B cell (primary cell): ENCODE results near the gene MOSPD3.

Source experiments
- EZH2 ChIP-seq: IDR thresholded peaks from 2 replicates; pipeline ENCODE4 v1.6.1; 2012; ENCODE audit warnings: borderline replicate concordance, low read depth, mild to moderate bottlenecking, moderate library complexity, low read length; ENCODE audit not compliant: insufficient read depth, poor library complexity, severe bottlenecking
- TF ChIP-seq, protein P1 (sequence below): fragments of 200-600 bp; IDR thresholded peaks from one replicate; pipeline ENCODE4 v1.8.0; 2022; ENCODE audit warnings: antibody characterized with exemption, mild to moderate bottlenecking

- TF ChIP-seq EZH2, result no peak
- TF ChIP-seq, protein P1, sequence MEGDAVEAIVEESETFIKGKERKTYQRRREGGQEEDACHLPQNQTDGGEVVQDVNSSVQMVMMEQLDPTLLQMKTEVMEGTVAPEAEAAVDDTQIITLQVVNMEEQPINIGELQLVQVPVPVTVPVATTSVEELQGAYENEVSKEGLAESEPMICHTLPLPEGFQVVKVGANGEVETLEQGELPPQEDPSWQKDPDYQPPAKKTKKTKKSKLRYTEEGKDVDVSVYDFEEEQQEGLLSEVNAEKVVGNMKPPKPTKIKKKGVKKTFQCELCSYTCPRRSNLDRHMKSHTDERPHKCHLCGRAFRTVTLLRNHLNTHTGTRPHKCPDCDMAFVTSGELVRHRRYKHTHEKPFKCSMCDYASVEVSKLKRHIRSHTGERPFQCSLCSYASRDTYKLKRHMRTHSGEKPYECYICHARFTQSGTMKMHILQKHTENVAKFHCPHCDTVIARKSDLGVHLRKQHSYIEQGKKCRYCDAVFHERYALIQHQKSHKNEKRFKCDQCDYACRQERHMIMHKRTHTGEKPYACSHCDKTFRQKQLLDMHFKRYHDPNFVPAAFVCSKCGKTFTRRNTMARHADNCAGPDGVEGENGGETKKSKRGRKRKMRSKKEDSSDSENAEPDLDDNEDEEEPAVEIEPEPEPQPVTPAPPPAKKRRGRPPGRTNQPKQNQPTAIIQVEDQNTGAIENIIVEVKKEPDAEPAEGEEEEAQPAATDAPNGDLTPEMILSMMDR, result no peak
Measured at GRCh38 chr7:100582041-100582579, 30.2 kb upstream of the MOSPD3 start.
